ENCODE results near the gene SNTG2.

Gene SNTG2

DNA sequence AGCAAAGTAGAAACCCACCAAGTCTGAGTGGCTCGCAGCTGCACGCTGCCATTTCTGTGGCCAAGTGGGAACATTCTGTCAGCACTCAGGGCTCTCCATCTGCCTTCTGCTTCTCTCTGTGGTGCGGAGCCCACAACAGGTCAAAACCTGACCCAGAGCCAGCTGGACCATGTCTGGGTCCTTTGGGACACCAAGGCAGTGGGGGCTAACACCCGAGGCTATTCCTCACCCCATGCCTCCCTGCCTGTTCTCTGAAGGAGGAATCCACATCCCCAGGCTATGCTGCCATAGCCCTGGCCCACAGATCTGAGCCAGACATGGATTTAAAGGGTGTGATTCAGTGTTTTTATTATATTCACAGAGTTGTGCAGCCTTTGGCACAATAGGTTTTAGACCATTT is 86.4 kb downstream of the SNTG2 start:
- H3K9me3 ChIP-seq (ENCODE audit: low read length), result no peaks in the 10 kb centered on the region
- H3K9ac ChIP-seq (ENCODE audit: low read length), result no peak overlapping the region
- H3K27me3 ChIP-seq (ENCODE audit: control insufficient read depth in 1 of 2, insufficient read depth in 2 of 2, low read length in 2 of 2), result no peaks in the 10 kb centered on the region
- no peak overlapping the region for H3K27ac ChIP-seq (ENCODE audit: low read depth, low read length)
- H3K36me3 ChIP-seq (ENCODE audit: insufficient read depth, low read length), result no peaks in the 10 kb centered on the region
- H3K4me1 ChIP-seq (ENCODE audit: insufficient read depth, low read length), result no peaks in the 10 kb centered on the region
- H3K4me3 ChIP-seq (ENCODE audit: low read depth in 1 of 2, low read length in 2 of 2), result no peak overlapping the region

DNA sequence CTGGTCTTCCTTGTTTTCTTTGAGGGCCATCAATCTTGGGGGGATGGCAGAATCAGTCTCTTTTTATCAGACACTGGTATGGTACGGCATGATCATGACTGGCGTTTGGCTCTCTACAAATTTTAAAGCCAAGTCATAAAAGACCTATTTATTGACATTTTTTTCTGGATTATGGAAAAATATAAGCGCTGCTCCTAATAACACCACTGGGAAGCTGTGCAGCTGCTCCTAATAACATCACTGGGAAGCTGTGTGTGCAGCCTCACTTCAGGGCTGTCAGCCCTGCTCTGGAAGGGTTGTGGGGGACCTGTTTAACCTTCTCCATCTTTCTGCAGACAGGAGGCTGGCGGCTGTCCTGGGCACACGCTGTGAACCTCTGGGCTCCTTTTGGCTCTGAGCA is 88.9 kb downstream of the SNTG2 start:
- H3K4me3 ChIP-seq (ENCODE audit: low read depth in 1 of 2, low read length in 2 of 2), result no peak overlapping the region
- no peak overlapping the region for H3K9ac ChIP-seq (ENCODE audit: low read length)
- no peaks in the 10 kb centered on the region for H3K36me3 ChIP-seq (ENCODE audit: insufficient read depth, low read length)
- no peaks in the 10 kb centered on the region for H3K9me3 ChIP-seq (ENCODE audit: low read length)
- no peak overlapping the region for H3K27ac ChIP-seq (ENCODE audit: low read depth, low read length)
- H3K4me1 ChIP-seq (ENCODE audit: insufficient read depth, low read length), result no peaks in the 10 kb centered on the region
- no peaks in the 10 kb centered on the region for H3K27me3 ChIP-seq (ENCODE audit: control insufficient read depth in 1 of 2, insufficient read depth in 2 of 2, low read length in 2 of 2)

GRCh38 chr2:1041012-1041805 is 90.6 kb downstream of the SNTG2 start:
- no peaks in the 10 kb centered on the region for H3K27me3 ChIP-seq (ENCODE audit: control insufficient read depth in 1 of 2, insufficient read depth in 2 of 2, low read length in 2 of 2)
- H3K4me1 ChIP-seq (ENCODE audit: insufficient read depth, low read length), result no peaks in the 10 kb centered on the region

GRCh38 chr2:1045109-1045508 is 94.5 kb downstream of the SNTG2 start:
- no peak overlapping the region for H3K4me3 ChIP-seq (ENCODE audit: low read depth in 1 of 2, low read length in 2 of 2)
- no peaks in the 10 kb centered on the region for H3K4me1 ChIP-seq (ENCODE audit: insufficient read depth, low read length)
- no peaks in the 10 kb centered on the region for H3K9me3 ChIP-seq (ENCODE audit: low read length)
- no peaks in the 10 kb centered on the region for H3K36me3 ChIP-seq (ENCODE audit: insufficient read depth, low read length)
- H3K27me3 ChIP-seq (ENCODE audit: control insufficient read depth in 1 of 2, insufficient read depth in 2 of 2, low read length in 2 of 2), result no peaks in the 10 kb centered on the region
- no peak overlapping the region for H3K9ac ChIP-seq (ENCODE audit: low read length)
- no peak overlapping the region for H3K27ac ChIP-seq (ENCODE audit: low read depth, low read length)

More at GRCh38 chr2:1041012-1041805, 90.6 kb downstream of the SNTG2 start:
- Histone ChIP-seq H3K36me3 (ENCODE audit: insufficient read depth, low read length) (no peaks in the 10 kb centered on the region), H3K9me3 (ENCODE audit: low read length) (no peaks in the 10 kb centered on the region), H3K27ac (ENCODE audit: low read depth, low read length) (no peak overlapping the region), H3K9ac (ENCODE audit: low read length) (no peak overlapping the region), H3K4me3 (ENCODE audit: low read depth in 1 of 2, low read length in 2 of 2) (no peak overlapping the region)

DNA sequence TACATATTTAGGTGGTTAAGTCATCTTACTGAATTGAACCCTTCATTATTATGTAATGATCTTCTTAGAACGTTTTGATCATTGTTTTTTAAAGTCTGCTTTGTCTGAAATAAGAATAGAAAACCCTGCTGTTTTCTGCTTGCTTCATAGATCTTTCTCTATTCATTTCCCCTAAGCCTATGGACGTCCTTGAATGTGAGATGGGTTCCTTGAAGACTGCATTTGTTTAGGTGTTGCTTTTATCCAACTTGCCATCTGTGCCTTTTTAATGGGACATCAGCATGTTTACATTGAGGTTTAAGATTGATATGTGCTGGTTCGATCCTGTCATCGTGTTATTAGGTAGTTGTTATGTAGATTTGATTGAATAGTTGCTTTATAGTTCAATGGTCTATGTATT is 95.4 kb downstream of the SNTG2 start:
- H3K9me3 ChIP-seq (ENCODE audit: low read length), result no peaks in the 10 kb centered on the region
- H3K9ac ChIP-seq (ENCODE audit: low read length), result no peak overlapping the region
- no peak overlapping the region for H3K4me3 ChIP-seq (ENCODE audit: low read depth in 1 of 2, low read length in 2 of 2)
- no peaks in the 10 kb centered on the region for H3K36me3 ChIP-seq (ENCODE audit: insufficient read depth, low read length)
- no peaks in the 10 kb centered on the region for H3K27me3 ChIP-seq (ENCODE audit: control insufficient read depth in 1 of 2, insufficient read depth in 2 of 2, low read length in 2 of 2)
- no peak overlapping the region for H3K27ac ChIP-seq (ENCODE audit: low read depth, low read length)
- no peaks in the 10 kb centered on the region for H3K4me1 ChIP-seq (ENCODE audit: insufficient read depth, low read length)

DNA sequence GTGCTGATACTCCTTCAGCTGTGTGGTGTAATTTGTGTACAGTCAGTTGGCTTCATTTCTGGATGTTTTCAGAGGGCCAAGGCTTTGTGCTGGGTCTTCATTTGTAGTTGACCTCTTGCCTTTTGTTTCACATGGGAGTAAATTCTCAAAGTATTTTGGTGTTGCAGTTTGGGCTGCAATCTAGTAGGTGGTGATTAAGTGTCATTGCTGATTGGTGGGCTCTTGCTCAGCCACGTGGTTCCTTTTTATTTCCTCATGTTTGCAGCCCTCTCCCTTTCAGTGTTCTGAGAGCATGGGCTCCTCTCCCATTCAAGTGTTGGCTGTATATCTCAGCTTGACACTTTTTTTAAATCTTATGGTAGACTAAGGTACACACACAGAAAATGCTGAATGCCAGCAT is 96.8 kb downstream of the SNTG2 start:
- no peaks in the 10 kb centered on the region for H3K9me3 ChIP-seq (ENCODE audit: low read length)
- H3K36me3 ChIP-seq (ENCODE audit: insufficient read depth, low read length), result no peaks in the 10 kb centered on the region
- no peak overlapping the region for H3K9ac ChIP-seq (ENCODE audit: low read length)
- H3K4me3 ChIP-seq (ENCODE audit: low read depth in 1 of 2, low read length in 2 of 2), result no peak overlapping the region
- no peaks in the 10 kb centered on the region for H3K27me3 ChIP-seq (ENCODE audit: control insufficient read depth in 1 of 2, insufficient read depth in 2 of 2, low read length in 2 of 2)
- H3K4me1 ChIP-seq (ENCODE audit: insufficient read depth, low read length), result no peaks in the 10 kb centered on the region
- no peak overlapping the region for H3K27ac ChIP-seq (ENCODE audit: low read depth, low read length)

DNA sequence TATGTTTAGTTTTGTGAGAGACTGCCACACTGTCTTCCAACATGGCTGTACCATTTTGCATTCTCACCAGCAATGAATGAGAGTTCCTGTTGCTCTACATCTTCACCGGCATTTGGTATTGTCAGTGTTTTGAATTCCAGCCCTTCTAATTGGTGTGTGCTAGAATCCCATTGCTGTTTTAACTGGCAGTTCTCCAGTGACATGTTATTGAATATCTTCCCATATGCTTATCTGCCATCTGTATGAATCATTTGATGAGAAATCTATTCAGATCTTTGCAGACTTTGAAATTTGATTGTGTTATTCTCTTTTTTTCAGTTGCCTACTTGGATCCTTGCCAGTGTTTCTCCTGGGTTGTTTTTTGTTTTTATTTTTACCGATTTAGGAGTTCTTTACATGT is 99.0 kb downstream of the SNTG2 start:
- H3K36me3 ChIP-seq (ENCODE audit: insufficient read depth, low read length), result no peaks in the 10 kb centered on the region
- no peaks in the 10 kb centered on the region for H3K9me3 ChIP-seq (ENCODE audit: low read length)
- H3K4me1 ChIP-seq (ENCODE audit: insufficient read depth, low read length), result no peaks in the 10 kb centered on the region
- H3K27me3 ChIP-seq (ENCODE audit: control insufficient read depth in 1 of 2, insufficient read depth in 2 of 2, low read length in 2 of 2), result no peaks in the 10 kb centered on the region
- no peak overlapping the region for H3K27ac ChIP-seq (ENCODE audit: low read depth, low read length)
- no peak overlapping the region for H3K9ac ChIP-seq (ENCODE audit: low read length)
- no peak overlapping the region for H3K4me3 ChIP-seq (ENCODE audit: low read depth in 1 of 2, low read length in 2 of 2)

DNA sequence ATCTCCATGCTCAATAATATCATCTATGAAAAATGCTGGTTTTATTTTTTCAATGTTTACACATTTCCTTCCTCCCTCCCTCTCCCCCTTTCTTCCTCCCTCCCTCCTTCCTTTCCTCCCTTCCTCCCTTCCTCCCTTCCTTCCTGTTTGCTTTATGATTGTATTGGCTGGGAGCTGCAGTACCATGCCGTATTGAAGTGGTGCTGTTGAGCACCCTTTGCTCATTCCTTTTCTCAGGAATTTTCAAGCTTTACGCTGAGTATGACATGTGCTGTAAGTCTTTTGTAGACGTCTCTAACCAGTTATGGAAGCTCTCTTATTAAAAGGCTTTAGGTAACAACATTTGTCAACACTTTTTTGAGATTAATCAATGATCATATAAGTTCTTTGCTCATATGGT is 100.4 kb downstream of the SNTG2 start:
- Histone ChIP-seq H3K4me1 (ENCODE audit: insufficient read depth, low read length) (no peaks in the 10 kb centered on the region), H3K4me3 (ENCODE audit: low read depth in 1 of 2, low read length in 2 of 2) (no peak overlapping the region), H3K9me3 (ENCODE audit: low read length) (no peaks in the 10 kb centered on the region), H3K27ac (ENCODE audit: low read depth, low read length) (no peak overlapping the region), H3K27me3 (ENCODE audit: control insufficient read depth in 1 of 2, insufficient read depth in 2 of 2, low read length in 2 of 2) (no peaks in the 10 kb centered on the region), H3K9ac (ENCODE audit: low read length) (no peak overlapping the region), H3K36me3 (ENCODE audit: insufficient read depth, low read length) (no peaks in the 10 kb centered on the region)

DNA sequence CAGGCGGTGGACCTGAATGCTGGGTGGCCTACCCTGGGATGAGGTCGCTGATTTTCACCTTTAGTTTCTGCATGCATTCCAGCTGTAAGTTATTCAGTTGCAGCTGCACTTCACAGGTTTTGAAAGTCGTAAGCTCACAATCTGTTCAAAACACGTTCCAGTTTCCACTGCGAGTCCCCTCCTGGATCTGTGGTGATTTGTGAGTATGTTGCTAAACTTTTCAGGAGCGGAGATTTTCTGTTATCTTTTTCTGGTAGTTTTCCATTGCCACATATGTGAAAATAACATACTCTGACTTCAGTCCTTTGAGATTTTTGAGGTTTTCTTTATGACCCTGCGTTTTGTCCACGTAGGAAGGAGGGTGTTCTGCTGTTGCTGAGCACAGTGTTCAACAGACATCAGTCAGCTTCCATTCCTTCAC is 102.1 kb downstream of the SNTG2 start:
- H3K27me3 ChIP-seq (ENCODE audit: control insufficient read depth in 1 of 2, insufficient read depth in 2 of 2, low read length in 2 of 2), result no peaks in the 10 kb centered on the region
- no peak overlapping the region for H3K4me3 ChIP-seq (ENCODE audit: low read depth in 1 of 2, low read length in 2 of 2)
- no peaks in the 10 kb centered on the region for H3K4me1 ChIP-seq (ENCODE audit: insufficient read depth, low read length)
- H3K36me3 ChIP-seq (ENCODE audit: insufficient read depth, low read length), result no peaks in the 10 kb centered on the region
- no peaks in the 10 kb centered on the region for H3K9me3 ChIP-seq (ENCODE audit: low read length)
- H3K27ac ChIP-seq (ENCODE audit: low read depth, low read length), result no peak overlapping the region
- no peak overlapping the region for H3K9ac ChIP-seq (ENCODE audit: low read length)

- H3K27me3 ChIP-seq (ENCODE audit: control insufficient read depth in 1 of 2, insufficient read depth in 2 of 2, low read length in 2 of 2), result no peaks in the 10 kb centered on the region
- no peak overlapping the region for H3K27ac ChIP-seq (ENCODE audit: low read depth, low read length)
- H3K9ac ChIP-seq (ENCODE audit: low read length), result no peak overlapping the region
- no peaks in the 10 kb centered on the region for H3K36me3 ChIP-seq (ENCODE audit: insufficient read depth, low read length)
- H3K4me1 ChIP-seq (ENCODE audit: insufficient read depth, low read length), result no peaks in the 10 kb centered on the region
- no peaks in the 10 kb centered on the region for H3K9me3 ChIP-seq (ENCODE audit: low read length)
- H3K4me3 ChIP-seq (ENCODE audit: low read depth in 1 of 2, low read length in 2 of 2), result no peak overlapping the region
Observed at GRCh38 chr2:1053786-1054185, 103.1 kb downstream of the SNTG2 start.

DNA sequence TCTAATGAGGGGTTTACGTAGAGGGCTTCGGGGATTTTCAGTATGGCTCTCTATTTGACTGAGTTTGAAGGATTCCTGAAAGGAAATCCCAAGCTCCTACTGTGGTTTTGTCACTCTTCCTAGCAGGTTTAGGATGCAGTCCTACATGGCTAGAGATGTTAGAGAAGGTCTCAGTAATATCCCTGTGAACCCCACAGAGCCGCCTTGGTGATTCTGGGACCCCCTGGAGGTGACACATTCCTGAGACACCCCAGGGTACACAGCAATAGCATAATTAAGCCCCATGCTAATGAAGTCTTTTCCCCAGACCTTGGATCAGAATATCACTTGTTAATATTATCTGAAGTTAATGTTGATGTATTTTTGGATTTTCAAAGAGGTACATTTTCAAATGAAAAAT is 103.8 kb downstream of the SNTG2 start:
- no peaks in the 10 kb centered on the region for H3K9me3 ChIP-seq (ENCODE audit: low read length)
- no peak overlapping the region for H3K9ac ChIP-seq (ENCODE audit: low read length)
- no peaks in the 10 kb centered on the region for H3K36me3 ChIP-seq (ENCODE audit: insufficient read depth, low read length)
- H3K4me1 ChIP-seq (ENCODE audit: insufficient read depth, low read length), result no peaks in the 10 kb centered on the region
- no peak overlapping the region for H3K4me3 ChIP-seq (ENCODE audit: low read depth in 1 of 2, low read length in 2 of 2)
- no peak overlapping the region for H3K27ac ChIP-seq (ENCODE audit: low read depth, low read length)
- no peaks in the 10 kb centered on the region for H3K27me3 ChIP-seq (ENCODE audit: control insufficient read depth in 1 of 2, insufficient read depth in 2 of 2, low read length in 2 of 2)

DNA sequence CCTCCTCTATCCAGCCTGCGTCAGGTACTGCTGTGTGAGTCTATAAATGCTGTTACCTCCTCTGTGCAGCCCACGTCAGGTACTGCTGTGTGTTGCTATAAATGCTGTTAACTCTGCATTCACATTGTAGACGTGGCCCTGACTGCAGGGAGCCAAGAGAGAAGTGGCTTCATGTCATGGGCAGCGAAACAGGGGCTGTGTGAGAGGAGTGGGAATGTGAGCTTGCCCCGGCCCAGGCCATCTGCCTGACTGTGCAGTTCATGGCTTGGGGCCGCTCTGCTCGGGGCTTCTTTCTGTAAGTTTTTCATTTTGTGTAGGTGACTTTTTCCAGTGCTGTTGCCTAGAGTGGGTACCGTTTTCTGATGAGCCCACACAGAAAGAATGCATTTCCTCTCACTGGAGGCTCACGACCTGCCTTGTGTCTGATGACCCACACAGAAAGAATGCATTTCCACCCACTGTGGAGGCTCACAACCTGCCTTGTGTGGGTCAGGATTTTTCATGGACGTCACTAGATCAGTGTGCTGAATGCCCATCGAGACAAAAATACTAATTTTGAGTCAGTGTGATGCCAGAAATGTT is 104.5 kb downstream of the SNTG2 start:
- H3K4me3 ChIP-seq (ENCODE audit: low read depth in 1 of 2, low read length in 2 of 2), result no peak overlapping the region
- H3K4me1 ChIP-seq (ENCODE audit: insufficient read depth, low read length), result no peaks in the 10 kb centered on the region
- no peaks in the 10 kb centered on the region for H3K27me3 ChIP-seq (ENCODE audit: control insufficient read depth in 1 of 2, insufficient read depth in 2 of 2, low read length in 2 of 2)
- H3K9ac ChIP-seq (ENCODE audit: low read length), result no peak overlapping the region
- H3K36me3 ChIP-seq (ENCODE audit: insufficient read depth, low read length), result no peaks in the 10 kb centered on the region
- no peak overlapping the region for H3K27ac ChIP-seq (ENCODE audit: low read depth, low read length)
- no peaks in the 10 kb centered on the region for H3K9me3 ChIP-seq (ENCODE audit: low read length)
